ENCODE results near the gene PSMA6. TPM values are rescaled to one million over a fixed set of nuclear protein-coding genes. Genes with fewer than 3 reads are reported as not detected.

Gene PSMA6
- total and polyA plus RNA-seq, 2 of the 13 experiments (the other 11 are each of a cell fraction or from before 2014, with no cell fraction given) = 525 to 1,109 TPM

DNA sequence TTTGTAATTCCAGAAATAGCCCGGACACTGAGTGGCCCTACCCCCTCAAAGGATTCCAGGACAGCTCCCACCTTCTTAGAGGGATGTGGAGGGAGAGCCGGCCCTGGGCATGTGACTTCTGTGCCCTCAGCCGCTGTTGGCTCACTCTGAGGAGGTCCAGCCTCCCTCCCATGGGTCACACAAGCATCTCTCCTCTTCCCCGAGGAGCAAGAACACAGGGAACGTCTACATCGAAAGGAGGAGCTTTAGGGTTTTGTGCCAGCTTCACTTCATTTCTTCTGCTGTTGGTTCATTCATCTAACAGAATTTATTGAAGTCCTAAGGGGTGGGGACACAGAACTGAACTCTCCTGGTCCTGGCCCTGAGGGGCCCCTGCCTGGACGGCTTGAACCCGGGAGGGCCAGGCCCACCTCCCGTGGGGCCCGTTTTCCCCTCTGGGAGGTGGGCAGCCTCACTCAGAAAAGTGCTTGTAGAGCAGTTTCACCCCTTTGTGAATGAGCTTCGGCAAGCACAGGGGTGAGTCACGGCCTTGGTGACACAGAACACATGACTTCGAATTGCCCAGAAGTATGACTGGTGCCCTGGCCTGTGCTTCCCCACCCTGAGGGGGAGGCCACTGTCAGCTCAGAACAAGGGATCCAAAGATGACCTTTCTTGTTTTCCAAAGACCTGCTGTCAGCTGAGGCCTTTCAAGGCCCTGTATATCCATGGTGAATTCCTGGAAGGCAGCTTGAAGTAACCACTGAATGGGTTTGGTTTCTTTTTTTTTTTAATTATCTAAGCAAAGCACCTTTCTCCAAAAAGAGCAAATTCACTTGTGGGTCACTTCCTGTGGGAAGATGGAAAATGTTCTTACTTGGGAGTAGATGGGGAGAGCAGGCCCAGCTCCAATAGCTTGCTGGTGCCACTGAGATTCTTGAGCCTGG lies 73.2 kb downstream of the PSMA6 start (continued):
- no peak for TF ChIP-seq SNAPC4 (CRISPR knock-in tag; IDR thresholded peaks at IDR 0.05)
- TF ChIP-seq ZNF782 (CRISPR knock-in tag; IDR thresholded peaks at IDR 0.05; ENCODE audit: borderline replicate concordance) = 0 out of 2 replicates have a peak, but pooled peaks have one; percentile 33
- peak; percentile 96; the same call in 1 of the 2 replicates for TF ChIP-seq ZNF230 (CRISPR knock-in tag; IDR thresholded peaks at IDR 0.05)
- TF ChIP-seq ZFP41 (CRISPR knock-in tag; IDR thresholded peaks at IDR 0.05; ENCODE audit: borderline replicate concordance) = no peak
- no peak for TF ChIP-seq FOXA1 (IDR thresholded peaks at IDR 0.05)
- TF ChIP-seq FOXA1 (CRISPR knock-in tag; IDR thresholded peaks at IDR 0.05) = peak; percentile 77
- TF ChIP-seq, protein P1, sequence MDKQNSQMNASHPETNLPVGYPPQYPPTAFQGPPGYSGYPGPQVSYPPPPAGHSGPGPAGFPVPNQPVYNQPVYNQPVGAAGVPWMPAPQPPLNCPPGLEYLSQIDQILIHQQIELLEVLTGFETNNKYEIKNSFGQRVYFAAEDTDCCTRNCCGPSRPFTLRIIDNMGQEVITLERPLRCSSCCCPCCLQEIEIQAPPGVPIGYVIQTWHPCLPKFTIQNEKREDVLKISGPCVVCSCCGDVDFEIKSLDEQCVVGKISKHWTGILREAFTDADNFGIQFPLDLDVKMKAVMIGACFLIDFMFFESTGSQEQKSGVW (CRISPR knock-in tag; IDR thresholded peaks at IDR 0.05; ENCODE audit: borderline replicate concordance) = no peak
- TF ChIP-seq ZNF567 (CRISPR knock-in tag; IDR thresholded peaks at IDR 0.05; ENCODE audit: borderline replicate concordance) = peak; percentile 84; the same call in 1 of the 2 replicates
- TF ChIP-seq SRY (CRISPR knock-in tag; IDR thresholded peaks at IDR 0.05) = peak; percentile 97; the same call in 1 of the 2 replicates
- no peak for TF ChIP-seq PHF20 (CRISPR knock-in tag; IDR thresholded peaks at IDR 0.05)
- TF ChIP-seq ZNF550 (CRISPR knock-in tag; IDR thresholded peaks at IDR 0.05; ENCODE audit: borderline replicate concordance) = no peak
- TF ChIP-seq KAT2B (IDR thresholded peaks at IDR 0.05; ENCODE audit: borderline replicate concordance, low read depth, low read length) = no peak
- peak; percentile 93; the same call in 1 of the 2 replicates for TF ChIP-seq ATF5 (CRISPR knock-in tag; IDR thresholded peaks at IDR 0.05; ENCODE audit: low read depth)
- no peak for TF ChIP-seq ZNF234 (CRISPR knock-in tag; conservative IDR thresholded peaks at IDR 0.05)
- TF ChIP-seq GATAD1 (CRISPR knock-in tag; IDR thresholded peaks at IDR 0.05) = peak; percentile 78
- peak; percentile 76; the same call in 1 of the 2 replicates for TF ChIP-seq TMF1 (CRISPR knock-in tag; IDR thresholded peaks at IDR 0.05; ENCODE audit: low read depth)
- peak; percentile 91 for TF ChIP-seq ARNTL (CRISPR knock-in tag; IDR thresholded peaks at IDR 0.05)
- TF ChIP-seq, protein P2, sequence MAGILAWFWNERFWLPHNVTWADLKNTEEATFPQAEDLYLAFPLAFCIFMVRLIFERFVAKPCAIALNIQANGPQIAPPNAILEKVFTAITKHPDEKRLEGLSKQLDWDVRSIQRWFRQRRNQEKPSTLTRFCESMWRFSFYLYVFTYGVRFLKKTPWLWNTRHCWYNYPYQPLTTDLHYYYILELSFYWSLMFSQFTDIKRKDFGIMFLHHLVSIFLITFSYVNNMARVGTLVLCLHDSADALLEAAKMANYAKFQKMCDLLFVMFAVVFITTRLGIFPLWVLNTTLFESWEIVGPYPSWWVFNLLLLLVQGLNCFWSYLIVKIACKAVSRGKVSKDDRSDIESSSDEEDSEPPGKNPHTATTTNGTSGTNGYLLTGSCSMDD (CRISPR knock-in tag; IDR thresholded peaks at IDR 0.05) = no peak
- TF ChIP-seq ZNF674 (CRISPR knock-in tag; IDR thresholded peaks at IDR 0.05; ENCODE audit: low read depth) = no peak
- peak; percentile 92 for TF ChIP-seq NR2F6 (IDR thresholded peaks at IDR 0.05)
- peak; percentile 98 for TF ChIP-seq NR2F6 (CRISPR knock-in tag; IDR thresholded peaks at IDR 0.05)
- TF ChIP-seq, protein P3, sequence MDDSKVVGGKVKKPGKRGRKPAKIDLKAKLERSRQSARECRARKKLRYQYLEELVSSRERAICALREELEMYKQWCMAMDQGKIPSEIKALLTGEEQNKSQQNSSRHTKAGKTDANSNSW (CRISPR knock-in tag; IDR thresholded peaks at IDR 0.05; ENCODE audit: borderline replicate concordance) = no peak
